ENCODE results near the gene ERCC2.

DNA sequence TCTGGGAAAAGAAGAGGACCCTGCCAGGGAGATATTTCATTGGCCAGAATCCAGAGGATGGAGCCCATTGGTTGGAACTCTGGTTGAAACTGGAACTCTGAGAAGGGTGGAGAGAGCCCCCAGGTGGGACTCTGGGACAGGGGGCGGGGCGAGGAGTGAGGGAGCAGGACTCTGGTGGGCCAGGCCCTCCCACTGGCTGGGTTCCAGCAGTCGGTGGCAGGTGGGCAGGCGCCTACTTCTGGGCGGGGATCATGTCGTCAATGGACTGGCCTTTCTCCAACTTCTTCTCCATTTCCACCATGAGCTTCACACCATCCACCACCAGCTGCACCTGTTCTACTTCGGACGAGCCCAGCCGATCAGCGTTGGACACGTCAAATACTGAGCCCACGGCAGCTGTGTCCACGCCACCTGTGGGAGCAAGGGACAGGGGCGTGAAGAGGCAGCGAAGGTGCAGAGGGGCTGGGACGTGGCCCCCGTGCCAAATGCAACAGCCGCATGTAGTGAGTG lies 63.8 kb downstream of the ERCC2 start:
- TF ChIP-seq, protein P1, sequence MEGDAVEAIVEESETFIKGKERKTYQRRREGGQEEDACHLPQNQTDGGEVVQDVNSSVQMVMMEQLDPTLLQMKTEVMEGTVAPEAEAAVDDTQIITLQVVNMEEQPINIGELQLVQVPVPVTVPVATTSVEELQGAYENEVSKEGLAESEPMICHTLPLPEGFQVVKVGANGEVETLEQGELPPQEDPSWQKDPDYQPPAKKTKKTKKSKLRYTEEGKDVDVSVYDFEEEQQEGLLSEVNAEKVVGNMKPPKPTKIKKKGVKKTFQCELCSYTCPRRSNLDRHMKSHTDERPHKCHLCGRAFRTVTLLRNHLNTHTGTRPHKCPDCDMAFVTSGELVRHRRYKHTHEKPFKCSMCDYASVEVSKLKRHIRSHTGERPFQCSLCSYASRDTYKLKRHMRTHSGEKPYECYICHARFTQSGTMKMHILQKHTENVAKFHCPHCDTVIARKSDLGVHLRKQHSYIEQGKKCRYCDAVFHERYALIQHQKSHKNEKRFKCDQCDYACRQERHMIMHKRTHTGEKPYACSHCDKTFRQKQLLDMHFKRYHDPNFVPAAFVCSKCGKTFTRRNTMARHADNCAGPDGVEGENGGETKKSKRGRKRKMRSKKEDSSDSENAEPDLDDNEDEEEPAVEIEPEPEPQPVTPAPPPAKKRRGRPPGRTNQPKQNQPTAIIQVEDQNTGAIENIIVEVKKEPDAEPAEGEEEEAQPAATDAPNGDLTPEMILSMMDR (IDR thresholded peaks at IDR 0.05; ENCODE audit: insufficient read depth, low read depth, low read length) = no peak
- TF ChIP-seq EZH2 (IDR thresholded peaks at IDR 0.05; ENCODE audit: insufficient read depth, low read length) = no peak
